ACC112 (cell line): ENCODE results near the gene ATP2B2.

Experiments
- H2AFZ ChIP-seq: fragments of 200-600 bp; sonication (generic); one replicate; pipeline ENCODE4 v1.6.0; 2017; ENCODE audit warnings: antibody characterized with exemption, low read length; ENCODE audit not compliant: unreplicated experiment
- H3K27ac ChIP-seq: fragments of 200-600 bp; sonication (generic); 2 replicates; pipeline ENCODE4 v1.5.1; 2014; ENCODE audit warnings: low read depth, mild to moderate bottlenecking, antibody characterized with exemption, low read length, moderate library complexity
- H3K27me3 ChIP-seq: fragments of 200-600 bp; sonication (generic); 2 replicates; pipeline ENCODE4 v1.6.1; 2014; ENCODE audit warnings: mild to moderate bottlenecking, antibody characterized with exemption, low read length, moderate library complexity, mixed read lengths; ENCODE audit not compliant: insufficient read depth
- H3K36me3 ChIP-seq: fragments of 200-600 bp; sonication (generic); 2 replicates; pipeline ENCODE4 v1.6.1; 2016; ENCODE audit warnings: mild to moderate bottlenecking, antibody characterized with exemption, low read length, moderate library complexity, mixed read lengths; ENCODE audit not compliant: insufficient read depth
- H3K4me1 ChIP-seq: fragments of 200-600 bp; sonication (generic); one replicate; pipeline ENCODE4 v1.6.1; 2016; ENCODE audit warnings: low read length, mixed read lengths; ENCODE audit not compliant: insufficient read depth, unreplicated experiment, control insufficient read depth
- H3K4me3 ChIP-seq: fragments of 200-600 bp; sonication (generic); 2 replicates; pipeline ENCODE4 v1.5.1; 2014; ENCODE audit warnings: mild to moderate bottlenecking, low read depth, low read length
- H3K79me2 ChIP-seq: fragments of 200-600 bp; sonication (generic); one replicate; pipeline ENCODE4 v1.6.0; 2016; ENCODE audit warnings: low read length; ENCODE audit not compliant: control insufficient read depth, unreplicated experiment, insufficient read depth

Gene ATP2B2

DNA sequence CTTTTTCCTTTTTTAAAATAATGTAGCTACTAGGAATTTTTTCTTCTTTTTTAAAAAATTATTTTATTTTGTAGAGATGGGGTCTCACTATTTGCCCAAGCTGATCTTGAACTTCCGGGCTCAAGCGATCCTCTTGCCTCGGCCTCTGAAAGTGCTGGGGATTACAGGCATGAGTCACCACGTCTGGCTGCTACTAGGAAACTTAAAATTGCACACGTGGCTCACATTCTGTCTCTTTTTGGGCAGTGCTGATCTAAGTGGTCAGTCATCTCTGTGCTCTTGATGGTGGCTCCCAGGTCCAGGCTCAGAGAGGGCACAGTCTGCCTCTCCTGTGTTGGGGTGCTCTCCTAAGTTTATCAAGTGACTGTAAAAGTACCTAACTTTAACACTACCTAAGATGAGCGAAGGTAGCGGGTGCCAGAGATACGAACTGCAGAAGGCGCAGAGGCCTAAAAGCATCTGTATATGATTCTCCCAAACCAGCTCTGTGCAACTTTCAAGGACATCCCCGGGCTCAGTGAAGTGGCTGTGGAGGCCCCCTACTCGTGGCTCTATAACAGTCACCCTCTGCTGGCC, 131.6 kb downstream of the ATP2B2 start:
- Histone ChIP-seq H3K27me3 (peaks cover 3% of the 10 kb centered on the region; the same call in 1 of the 2 replicates), H3K4me3 (no peak overlapping the region), H3K36me3 (no peaks in the 10 kb centered on the region), H3K27ac (no peak overlapping the region), H3K79me2 (no peaks in the 10 kb centered on the region), H3K4me1 (peaks cover 24% of the 10 kb centered on the region), H2AFZ (no peak overlapping the region)

DNA sequence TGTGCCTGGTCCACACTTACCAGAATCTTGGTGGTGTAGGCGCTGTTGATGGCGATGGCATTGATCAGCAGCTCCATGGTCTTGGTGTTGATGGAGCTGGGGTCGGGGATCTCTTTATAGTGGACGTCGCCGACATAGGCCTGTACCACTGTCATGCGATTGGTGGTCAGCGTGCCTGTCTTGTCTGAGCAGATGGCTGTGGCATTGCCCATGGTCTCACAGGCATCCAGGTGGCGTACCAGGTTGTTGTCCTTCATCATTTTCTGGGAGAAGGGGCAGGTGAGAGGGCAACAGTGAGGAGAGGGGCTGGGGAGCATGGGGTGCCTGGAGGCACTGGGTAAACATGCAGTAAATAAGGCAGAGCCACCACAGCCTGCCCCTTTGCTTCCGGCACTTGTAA, 133.6 kb downstream of the ATP2B2 start:
- H3K27me3 ChIP-seq: peaks cover under 1% of the 10 kb centered on the region; the same call in 1 of the 2 replicates
- peaks cover 36% of the 10 kb centered on the region for H3K4me1 ChIP-seq
- no peak overlapping the region for H2AFZ ChIP-seq
- H3K27ac ChIP-seq: no peak overlapping the region
- no peaks in the 10 kb centered on the region for H3K79me2 ChIP-seq
- H3K4me3 ChIP-seq: no peak overlapping the region
- no peaks in the 10 kb centered on the region for H3K36me3 ChIP-seq

DNA sequence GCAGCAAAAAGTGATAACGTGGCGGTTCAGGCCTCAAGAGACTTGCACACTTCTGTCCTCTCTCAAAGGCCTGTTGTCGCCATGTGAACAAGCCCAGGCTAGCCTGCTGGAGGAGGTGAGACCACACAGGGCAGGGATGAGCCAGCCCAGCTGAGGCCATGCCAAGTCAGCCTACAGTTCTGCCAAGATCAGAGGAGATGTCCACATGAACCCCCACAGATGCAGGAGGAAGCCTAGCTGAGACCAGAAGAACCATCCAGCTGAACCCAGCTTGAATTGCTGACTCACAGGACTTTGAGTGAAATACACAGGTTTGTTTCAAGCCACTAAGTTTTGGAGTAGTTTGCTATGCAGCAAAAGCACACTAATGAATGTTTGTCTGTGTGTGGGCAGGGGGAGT, 134.2 kb downstream of the ATP2B2 start:
- Histone ChIP-seq H3K4me1 (peaks cover 40% of the 10 kb centered on the region), H3K27me3 (no peaks in the 10 kb centered on the region), H3K79me2 (no peaks in the 10 kb centered on the region), H3K27ac (peak overlapping the region; percentile 38), H3K36me3 (no peaks in the 10 kb centered on the region), H3K4me3 (no peak overlapping the region), H2AFZ (no peak overlapping the region)

DNA sequence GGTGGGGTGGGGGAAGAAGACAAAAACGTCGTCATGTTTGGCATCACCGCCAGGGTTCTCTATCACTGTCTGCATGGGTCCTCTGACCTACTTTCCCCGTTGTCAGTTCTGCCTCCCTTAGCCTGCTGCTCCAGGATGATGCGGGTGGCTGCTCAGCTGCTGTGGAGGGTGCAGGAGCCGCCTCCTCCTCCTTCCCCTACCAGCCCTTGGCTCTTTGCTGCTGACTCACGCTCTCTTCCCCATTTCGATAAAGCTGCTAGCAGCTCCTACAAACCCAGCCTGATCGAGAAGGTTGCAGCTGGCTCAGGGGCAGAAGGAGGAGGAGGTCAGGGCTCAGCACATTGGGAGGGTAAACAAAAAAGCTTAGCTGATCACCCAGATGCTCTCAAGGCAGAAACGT, 135.0 kb downstream of the ATP2B2 start:
- H3K4me1 ChIP-seq: peaks cover 46% of the 10 kb centered on the region
- H3K27ac ChIP-seq: peak overlapping the region; percentile 38

DNA sequence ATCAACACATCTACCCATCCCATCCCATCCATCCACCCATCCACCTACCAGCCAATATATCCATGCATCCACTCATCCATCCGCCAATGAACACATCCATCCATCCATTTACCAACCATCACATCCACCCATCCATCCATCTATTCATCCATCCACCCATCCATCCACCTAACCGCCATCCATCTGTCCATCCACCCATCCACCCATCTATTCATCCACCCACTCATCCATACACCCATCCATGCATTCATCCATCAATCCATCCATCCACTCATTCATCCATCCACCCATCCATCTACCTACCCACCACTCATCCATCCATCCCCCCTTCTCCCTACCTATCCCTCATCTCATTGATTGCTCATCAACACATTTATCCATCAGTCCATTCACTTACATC, 136.9 kb downstream of the ATP2B2 start:
- Histone ChIP-seq H3K79me2 (no peaks in the 10 kb centered on the region), H2AFZ (no peak overlapping the region), H3K4me3 (no peak overlapping the region), H3K27me3 (no peaks in the 10 kb centered on the region), H3K4me1 (peaks cover 41% of the 10 kb centered on the region), H3K36me3 (no peaks in the 10 kb centered on the region), H3K27ac (no peak overlapping the region)

More for the DNA sequence above, 135.0 kb downstream of the ATP2B2 start:
- Histone ChIP-seq H3K36me3 (no peaks in the 10 kb centered on the region), H3K79me2 (no peaks in the 10 kb centered on the region), H2AFZ (peak overlapping the region; percentile 32), H3K4me3 (no peak overlapping the region), H3K27me3 (no peaks in the 10 kb centered on the region)

DNA sequence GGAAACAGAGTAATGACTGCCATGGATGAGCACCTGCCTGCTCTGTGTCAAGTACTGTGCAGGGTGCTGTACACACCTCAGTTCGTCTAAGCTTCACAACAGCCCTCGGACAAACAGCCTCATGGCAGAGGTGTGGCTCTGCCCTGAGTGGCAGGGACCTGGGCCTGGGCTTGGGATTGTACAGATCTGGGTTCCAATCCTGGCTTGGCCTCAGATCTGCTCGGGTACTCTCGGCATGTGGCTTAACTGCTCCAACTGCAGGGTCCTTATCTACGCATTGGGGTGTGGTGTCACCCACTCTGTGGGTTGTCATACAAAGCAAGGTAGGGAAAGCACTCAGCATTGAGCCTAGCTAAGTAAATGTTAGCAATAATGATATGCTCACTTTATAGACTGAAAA, 137.9 kb downstream of the ATP2B2 start:
- Histone ChIP-seq H3K27me3 (no peaks in the 10 kb centered on the region), H3K4me1 (peaks cover 33% of the 10 kb centered on the region), H3K36me3 (no peaks in the 10 kb centered on the region), H3K4me3 (no peak overlapping the region), H3K79me2 (no peaks in the 10 kb centered on the region), H2AFZ (no peak overlapping the region), H3K27ac (peak overlapping the region; percentile 94; the same call in 1 of the 2 replicates)

DNA sequence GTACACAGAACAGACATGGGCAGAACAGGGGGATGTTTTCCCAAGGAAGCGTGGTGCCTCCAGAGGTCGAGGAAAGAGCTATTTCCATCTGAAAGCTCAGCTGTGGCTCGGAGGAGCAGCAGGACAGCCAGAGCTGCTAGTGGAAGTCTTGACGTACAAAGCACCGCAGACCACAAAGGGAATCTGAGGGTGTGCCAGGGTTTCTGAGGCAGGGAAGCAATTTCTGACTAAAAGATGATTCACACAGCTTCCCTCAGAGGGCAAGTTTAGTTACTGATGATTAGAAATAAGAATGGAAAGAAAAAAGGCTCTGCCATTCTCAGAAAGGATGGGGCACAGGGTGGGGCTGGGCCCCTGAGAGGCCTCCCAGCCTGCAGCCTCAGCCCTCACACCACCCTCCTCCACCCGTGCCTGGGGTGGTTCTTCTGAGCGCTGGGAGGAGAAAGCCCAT, 138.7 kb downstream of the ATP2B2 start:
- H3K79me2 ChIP-seq: no peaks in the 10 kb centered on the region
- H3K27ac ChIP-seq: peak overlapping the region; percentile 94
- H3K27me3 ChIP-seq: no peaks in the 10 kb centered on the region
- no peak overlapping the region for H3K4me3 ChIP-seq
- peak overlapping the region; percentile 61 for H2AFZ ChIP-seq
- peaks cover 31% of the 10 kb centered on the region for H3K4me1 ChIP-seq
- H3K36me3 ChIP-seq: no peaks in the 10 kb centered on the region

DNA sequence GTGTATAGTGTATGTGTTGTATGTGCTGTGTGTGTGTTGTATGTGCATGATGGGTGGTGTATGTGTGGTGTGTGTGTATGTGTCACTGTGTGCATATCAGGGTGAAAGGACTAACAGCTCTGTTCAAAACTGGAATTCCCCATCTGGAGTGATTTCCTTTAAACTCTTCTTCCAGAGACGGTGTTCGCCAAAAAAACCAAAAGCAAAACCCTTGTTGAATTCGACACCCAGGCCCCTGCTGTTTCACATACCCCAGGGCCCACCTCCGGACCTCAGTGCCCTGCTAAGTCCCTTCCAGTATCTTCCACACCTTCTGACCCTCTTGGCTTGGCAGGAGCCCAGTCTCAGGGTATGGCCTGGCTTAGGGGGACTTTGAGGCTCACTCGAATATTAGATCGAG, 139.6 kb downstream of the ATP2B2 start:
- peak overlapping the region; percentile 94 for H3K27ac ChIP-seq
- peak overlapping the region; percentile 61 for H2AFZ ChIP-seq
- no peaks in the 10 kb centered on the region for H3K27me3 ChIP-seq
- peaks cover 31% of the 10 kb centered on the region for H3K4me1 ChIP-seq
- H3K36me3 ChIP-seq: no peaks in the 10 kb centered on the region
- no peaks in the 10 kb centered on the region for H3K79me2 ChIP-seq
- no peak overlapping the region for H3K4me3 ChIP-seq

DNA sequence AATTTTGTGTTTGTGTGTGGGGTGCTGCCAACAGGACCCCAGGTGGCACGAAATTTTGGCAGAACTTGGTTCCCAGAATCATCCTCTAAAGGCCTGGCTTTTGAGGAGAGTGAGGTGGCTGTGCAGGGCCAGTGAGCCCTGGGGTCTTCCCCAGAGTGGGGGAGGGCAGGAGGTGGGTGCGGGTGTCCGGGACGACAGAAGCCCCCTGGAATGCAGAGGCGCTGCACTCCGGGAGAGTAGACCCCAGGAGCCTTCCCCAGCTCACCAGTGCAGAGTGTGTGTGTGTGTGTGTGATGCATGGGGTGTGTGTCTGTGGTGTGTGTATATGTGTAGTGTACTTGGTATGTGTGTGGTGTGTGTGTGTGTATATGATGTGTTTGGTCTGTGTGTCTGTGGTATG, 140.1 kb downstream of the ATP2B2 start:
- Histone ChIP-seq H3K36me3 (no peaks in the 10 kb centered on the region), H3K79me2 (no peaks in the 10 kb centered on the region), H3K4me3 (no peak overlapping the region), H3K27me3 (no peaks in the 10 kb centered on the region), H3K27ac (no peak overlapping the region), H2AFZ (no peak overlapping the region), H3K4me1 (peaks cover 31% of the 10 kb centered on the region)

DNA sequence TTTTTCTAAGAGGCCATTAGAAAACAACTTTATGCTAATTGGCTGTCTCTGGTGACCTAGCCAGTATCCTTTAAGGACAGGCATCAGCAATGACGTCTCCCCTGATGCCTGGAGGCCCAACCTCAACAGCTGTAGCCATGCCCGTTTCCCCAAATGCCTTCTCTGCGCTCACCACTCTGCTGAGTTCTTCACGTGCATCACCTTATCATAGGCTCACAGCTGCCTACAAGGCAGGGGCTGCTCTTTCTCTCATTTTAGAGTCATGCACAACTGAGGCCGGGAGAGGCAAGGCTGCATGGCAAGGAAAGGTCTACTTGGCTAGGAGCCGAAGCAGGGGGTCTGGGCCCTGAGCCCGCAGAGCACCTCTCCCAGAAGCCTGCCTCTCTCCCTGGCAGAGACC, 140.6 kb downstream of the ATP2B2 start:
- Histone ChIP-seq H3K4me1 (peaks cover 26% of the 10 kb centered on the region), H3K27me3 (no peaks in the 10 kb centered on the region), H3K4me3 (no peak overlapping the region), H3K79me2 (no peaks in the 10 kb centered on the region), H3K27ac (no peak overlapping the region), H3K36me3 (no peaks in the 10 kb centered on the region), H2AFZ (no peak overlapping the region)

DNA sequence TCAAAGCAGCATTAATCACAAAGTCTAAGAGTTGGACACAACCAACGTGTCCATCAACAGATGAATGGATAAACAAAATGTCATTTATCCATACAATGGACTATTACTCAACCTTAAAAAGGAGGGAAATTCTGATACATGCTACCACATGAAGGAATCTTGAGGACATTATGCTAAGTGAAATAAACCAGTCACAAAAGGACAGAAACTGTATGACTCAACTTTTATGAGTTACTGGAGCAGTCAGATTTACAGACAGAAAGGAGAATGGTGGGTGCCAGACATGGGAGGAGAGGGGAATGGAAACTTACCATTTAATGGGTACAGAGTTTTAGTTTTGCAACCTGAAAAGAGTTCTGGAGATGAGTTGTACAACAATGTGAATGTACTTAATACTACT, 141.5 kb downstream of the ATP2B2 start:
- Histone ChIP-seq H3K27me3 (no peaks in the 10 kb centered on the region), H2AFZ (no peak overlapping the region)

More for the DNA sequence above, 141.5 kb downstream of the ATP2B2 start:
- Histone ChIP-seq H3K4me1 (peaks cover 27% of the 10 kb centered on the region), H3K4me3 (no peak overlapping the region), H3K36me3 (no peaks in the 10 kb centered on the region), H3K79me2 (no peaks in the 10 kb centered on the region), H3K27ac (no peak overlapping the region)
